ENCODE results near the gene MYMK.

Gene MYMK

GRCh38 chr9:133475292-133476012 is 49.3 kb downstream of the MYMK start:
- H3K4me3 ChIP-seq, result no peak overlapping the region
- DNase-seq (ENCODE audit: low spot score), result no peak
- TF ChIP-seq CTCF (IDR thresholded peaks at IDR 0.05), result no peak

GRCh38 chr9:133474853-133475252 is 49.9 kb downstream of the MYMK start:
- Histone ChIP-seq H3K4me3 (no peak overlapping the region), H3K27ac (no peak overlapping the region)
- no peak for DNase-seq (ENCODE audit: low spot score)
- no peak for TF ChIP-seq CTCF (IDR thresholded peaks at IDR 0.05)

More at GRCh38 chr9:133475292-133476012, 49.3 kb downstream of the MYMK start:
- no peak overlapping the region for H3K27ac ChIP-seq

DNA sequence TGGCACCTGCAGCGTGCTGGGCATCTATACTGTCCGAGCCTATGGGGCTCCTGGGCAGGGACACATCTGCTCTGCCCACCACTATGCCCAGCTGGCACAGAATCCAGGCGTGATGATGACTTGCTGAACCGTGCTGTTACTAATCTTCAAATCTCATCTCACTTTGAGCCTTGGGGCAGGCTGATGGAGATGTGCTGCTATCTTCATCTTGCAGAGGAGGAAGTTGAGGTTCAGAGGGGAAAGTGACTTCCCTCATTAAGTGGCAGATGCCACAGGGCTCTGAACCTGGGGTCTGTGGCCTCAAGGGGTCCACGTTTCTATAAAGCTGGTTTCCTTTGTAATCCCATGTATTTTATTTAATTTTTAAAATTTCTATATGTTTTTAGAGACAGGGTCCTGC is 50.5 kb downstream of the MYMK start:
- Histone ChIP-seq H3K4me3 (no peak overlapping the region), H3K27ac (no peak overlapping the region)
- no peak for DNase-seq (ENCODE audit: low spot score)
- no peak for TF ChIP-seq CTCF (IDR thresholded peaks at IDR 0.05)

DNA sequence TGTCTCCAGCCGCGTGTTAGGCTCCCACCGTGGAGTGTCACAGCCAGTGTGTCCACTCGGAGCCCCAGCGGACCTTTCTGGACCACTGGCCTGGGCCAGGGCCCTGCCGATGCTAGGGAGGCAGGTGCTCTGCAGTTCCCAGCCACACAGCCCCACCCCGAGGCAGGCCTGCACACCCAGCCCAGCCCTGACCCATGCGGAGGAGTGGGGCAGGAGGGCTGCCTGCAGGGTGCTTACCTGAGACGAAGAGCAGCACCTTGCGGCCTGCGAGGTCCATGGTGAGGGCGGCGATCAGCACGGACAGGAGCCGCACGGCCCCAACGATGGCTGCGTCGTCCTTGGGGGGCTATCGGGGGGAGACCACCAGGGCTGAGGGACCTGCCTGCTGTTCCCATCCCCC is 51.0 kb downstream of the MYMK start:
- H3K4me3 ChIP-seq, result no peak overlapping the region
- no peak overlapping the region for H3K27ac ChIP-seq
- no peak for TF ChIP-seq CTCF (IDR thresholded peaks at IDR 0.05)
- DNase-seq (ENCODE audit: low spot score), result no peak

GRCh38 chr9:133472753-133473378 is 51.9 kb downstream of the MYMK start:
- TF ChIP-seq CTCF (IDR thresholded peaks at IDR 0.05), result no peak
- no peak for DNase-seq (ENCODE audit: low spot score)
- no peak overlapping the region for H3K4me3 ChIP-seq
- no peak overlapping the region for H3K27ac ChIP-seq

DNA sequence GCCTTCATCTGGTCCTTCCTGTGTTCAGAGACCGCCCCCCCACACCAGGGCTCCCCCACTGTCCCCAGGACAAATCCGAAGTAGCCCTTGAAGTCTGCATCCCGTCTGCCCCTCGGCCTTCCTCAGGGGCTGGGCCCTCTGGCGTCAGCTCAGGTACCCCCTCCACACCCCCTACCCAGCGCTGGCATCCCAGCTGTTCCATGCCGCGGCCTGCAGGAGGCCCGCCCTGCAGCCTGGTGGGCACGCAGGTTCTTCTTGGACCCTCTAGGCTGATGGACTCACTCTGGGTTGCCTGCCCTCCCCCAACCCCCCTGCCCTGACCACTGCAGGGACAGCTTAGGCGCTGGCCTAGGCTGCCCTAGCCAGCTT is 52.5 kb downstream of the MYMK start:
- Histone ChIP-seq H3K4me3 (no peak overlapping the region), H3K27ac (no peak overlapping the region)
- no peak for TF ChIP-seq CTCF (IDR thresholded peaks at IDR 0.05)
- DNase-seq (ENCODE audit: low spot score), result no peak

All from coronary artery (tissue), 2 donors.